A549 (cell line): ENCODE measurements around the gene LYRM2.

ENCODE experiments used
- CTCF ChIP-seq: fragments of >200 bp; sonication (Bioruptor Twin); formaldehyde crosslinking; IDR thresholded peaks from 3 replicates; pipeline ENCODE4 v1.5.1; 2016
- FOSL2 ChIP-seq, 2 experiments: fragments of 450-650 bp in 1 of 2; fragments of >200 bp in 1 of 2; sonication (Bioruptor Twin) in 1 of 2; formaldehyde crosslinking; IDR thresholded peaks; 2 replicates each; pipeline versions ENCODE4 v1.5.0 to v1.6.1; 2016 to 2020; ENCODE audit warnings: mild to moderate bottlenecking in 1 of 2, moderate library complexity in 1 of 2
- NFE2L2 ChIP-seq: fragments of 150-350 bp; conservative IDR thresholded peaks from 2 replicates; pipeline ENCODE4 v1.6.1; 2014; ENCODE audit warnings: low read length
- POLR2A ChIP-seq: IDR thresholded peaks from 2 replicates; pipeline ENCODE4 v1.6.1; 2012; ENCODE audit warnings: mild to moderate bottlenecking, low read length
- TP53 ChIP-seq: fragments of 250-450 bp; sonication (Bioruptor Pico); IDR thresholded peaks from 2 replicates; pipeline ENCODE4 v1.5.0; 2021; ENCODE audit warnings: mild to moderate bottlenecking, moderate library complexity

- no peak for TF ChIP-seq CTCF
- TF ChIP-seq TP53 = no peak
- TF ChIP-seq NFE2L2 = no peak
- no peak for TF ChIP-seq POLR2A
- no peak for TF ChIP-seq FOSL2 (IDR thresholded peaks at IDR 0.05)
- no peak for TF ChIP-seq FOSL2 (CRISPR knock-in tag; IDR thresholded peaks at IDR 0.05)
Observed at GRCh38 chr6:89682991-89683390, 44.4 kb upstream of the LYRM2 start.
